Measurements from ENCODE around the gene DLG2.

DNA sequence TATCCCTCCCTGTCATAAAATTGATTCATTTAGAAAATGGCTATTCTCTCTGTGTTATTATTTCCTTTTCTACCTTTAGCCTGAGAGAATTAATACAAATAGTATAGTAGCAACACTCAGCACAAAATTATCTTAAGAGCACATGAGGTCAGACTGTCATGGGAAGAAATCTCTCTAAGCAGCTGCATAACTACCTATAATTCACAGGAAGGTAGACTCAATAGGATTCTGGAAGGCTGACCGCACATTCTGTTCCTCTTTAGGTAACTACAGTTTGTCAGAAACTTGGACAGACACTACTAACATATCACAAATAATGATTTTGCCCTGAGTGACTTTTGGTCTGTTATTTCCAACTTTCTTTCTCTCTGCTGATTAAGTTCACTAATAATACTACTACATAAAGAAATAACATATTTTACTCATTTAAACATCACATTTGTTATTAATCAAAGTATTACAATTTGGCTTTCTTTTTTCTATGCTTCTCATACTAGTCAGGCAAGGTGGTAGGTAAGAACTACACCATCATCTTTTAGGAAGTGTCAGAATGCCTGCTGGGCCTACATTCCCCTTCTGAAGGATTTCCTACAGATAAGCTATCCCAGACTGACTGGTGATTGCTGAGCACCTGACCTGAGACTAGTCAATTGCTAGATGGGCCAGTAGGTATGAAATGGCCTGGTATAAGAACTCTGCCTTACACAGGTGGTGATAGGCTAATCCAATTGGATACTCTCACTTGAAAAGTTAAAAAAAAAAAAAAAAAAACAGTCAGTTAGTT lies 325.1 kb downstream of the DLG2 start:
- TF ChIP-seq, protein P1, sequence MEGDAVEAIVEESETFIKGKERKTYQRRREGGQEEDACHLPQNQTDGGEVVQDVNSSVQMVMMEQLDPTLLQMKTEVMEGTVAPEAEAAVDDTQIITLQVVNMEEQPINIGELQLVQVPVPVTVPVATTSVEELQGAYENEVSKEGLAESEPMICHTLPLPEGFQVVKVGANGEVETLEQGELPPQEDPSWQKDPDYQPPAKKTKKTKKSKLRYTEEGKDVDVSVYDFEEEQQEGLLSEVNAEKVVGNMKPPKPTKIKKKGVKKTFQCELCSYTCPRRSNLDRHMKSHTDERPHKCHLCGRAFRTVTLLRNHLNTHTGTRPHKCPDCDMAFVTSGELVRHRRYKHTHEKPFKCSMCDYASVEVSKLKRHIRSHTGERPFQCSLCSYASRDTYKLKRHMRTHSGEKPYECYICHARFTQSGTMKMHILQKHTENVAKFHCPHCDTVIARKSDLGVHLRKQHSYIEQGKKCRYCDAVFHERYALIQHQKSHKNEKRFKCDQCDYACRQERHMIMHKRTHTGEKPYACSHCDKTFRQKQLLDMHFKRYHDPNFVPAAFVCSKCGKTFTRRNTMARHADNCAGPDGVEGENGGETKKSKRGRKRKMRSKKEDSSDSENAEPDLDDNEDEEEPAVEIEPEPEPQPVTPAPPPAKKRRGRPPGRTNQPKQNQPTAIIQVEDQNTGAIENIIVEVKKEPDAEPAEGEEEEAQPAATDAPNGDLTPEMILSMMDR (conservative IDR thresholded peaks at IDR 0.05 in 1 of 2, IDR thresholded peaks at IDR 0.05 in 1 of 2; ENCODE audit: extremely low read depth in 1 of 2, insufficient read depth in 1 of 2, low read depth in 1 of 2, low read length in 2 of 2), result no peak
- no peak for TF ChIP-seq EZH2 (IDR thresholded peaks at IDR 0.05; ENCODE audit: borderline replicate concordance, low read length)
